Skeletal muscle satellite cell (primary cell): ENCODE measurements around the gene UROC1.

Experiments used
- H3K27me3 ChIP-seq: 2 replicates; pipeline ENCODE4 v1.7.0; 2013; ENCODE audit warnings: low read length; ENCODE audit not compliant: control insufficient read depth, insufficient read depth
- H3K36me3 ChIP-seq: 2 replicates; pipeline ENCODE4 v1.7.0; 2013; ENCODE audit warnings: mild to moderate bottlenecking, control low read depth, low read length; ENCODE audit not compliant: insufficient read depth
- H3K4me1 ChIP-seq: 2 replicates; pipeline ENCODE4 v1.7.0; 2013; ENCODE audit warnings: low read length; ENCODE audit not compliant: control insufficient read depth, insufficient read depth
- H3K4me2 ChIP-seq: 2 replicates; pipeline ENCODE4 v1.7.0; 2013; ENCODE audit warnings: mild to moderate bottlenecking, low read length
- H3K4me3 ChIP-seq: 2 replicates; pipeline ENCODE4 v1.7.0; 2013; ENCODE audit warnings: low read length
- H3K9ac ChIP-seq: 2 replicates; pipeline ENCODE4 v1.7.0; 2013; ENCODE audit warnings: mild to moderate bottlenecking, low read depth, low read length, moderate library complexity
- H3K9me3 ChIP-seq: replicated peaks from 2 replicates; pipeline ENCODE4 v1.7.0; 2013; ENCODE audit warnings: mild to moderate bottlenecking, control low read depth, low read length

The UROC1 gene

GRCh38 chr3:126508564-126508964, 9.0 kb downstream of the UROC1 start:
- H3K4me2 ChIP-seq: no peak overlapping the region
- no peaks in the 10 kb centered on the region for H3K9me3 ChIP-seq
- H3K4me3 ChIP-seq: no peak overlapping the region
- H3K4me1 ChIP-seq: peaks cover 8% of the 10 kb centered on the region
- no peak overlapping the region for H3K9ac ChIP-seq
- H3K27me3 ChIP-seq: peaks cover 22% of the 10 kb centered on the region
- H3K36me3 ChIP-seq: no peaks in the 10 kb centered on the region

GRCh38 chr3:126507886-126508285, 9.7 kb downstream of the UROC1 start:
- Histone ChIP-seq H3K9ac (no peak overlapping the region), H3K36me3 (no peaks in the 10 kb centered on the region), H3K27me3 (peaks cover 22% of the 10 kb centered on the region), H3K4me3 (no peak overlapping the region), H3K4me2 (no peak overlapping the region), H3K9me3 (no peaks in the 10 kb centered on the region), H3K4me1 (peaks cover 8% of the 10 kb centered on the region)

GRCh38 chr3:126503701-126504100, 13.9 kb downstream of the UROC1 start:
- no peak overlapping the region for H3K4me2 ChIP-seq
- H3K4me3 ChIP-seq: no peak overlapping the region
- H3K9me3 ChIP-seq: no peaks in the 10 kb centered on the region
- peaks cover 6% of the 10 kb centered on the region for H3K4me1 ChIP-seq
- H3K27me3 ChIP-seq: peaks cover 11% of the 10 kb centered on the region
- no peak overlapping the region for H3K9ac ChIP-seq
- H3K36me3 ChIP-seq: no peaks in the 10 kb centered on the region

GRCh38 chr3:126502656-126503055, 14.9 kb downstream of the UROC1 start:
- H3K36me3 ChIP-seq: no peaks in the 10 kb centered on the region
- H3K9me3 ChIP-seq: no peaks in the 10 kb centered on the region
- no peak overlapping the region for H3K4me3 ChIP-seq
- no peak overlapping the region for H3K9ac ChIP-seq
- H3K27me3 ChIP-seq: peaks cover 11% of the 10 kb centered on the region
- H3K4me1 ChIP-seq: no peaks in the 10 kb centered on the region
- H3K4me2 ChIP-seq: no peak overlapping the region

DNA sequence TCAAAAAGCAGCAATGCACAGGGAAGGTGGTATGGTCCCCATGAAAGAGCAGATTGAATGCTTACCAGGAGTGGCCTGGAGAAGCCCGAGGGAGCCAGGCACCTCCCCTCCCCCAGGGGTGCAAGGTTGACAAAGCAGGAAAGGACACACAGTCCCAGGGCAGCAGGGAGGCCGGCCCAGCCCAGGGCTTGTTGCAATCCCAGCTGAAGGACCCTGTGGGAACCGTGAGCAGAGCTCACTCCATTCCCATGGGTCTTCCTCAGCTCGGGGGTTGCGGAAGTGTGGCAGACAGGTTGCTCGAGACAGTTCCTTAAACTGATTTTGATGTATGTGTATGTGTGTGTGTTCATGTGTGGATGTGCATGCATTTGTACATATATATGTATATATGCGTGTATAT, 15.8 kb downstream of the UROC1 start:
- Histone ChIP-seq H3K9me3 (no peaks in the 10 kb centered on the region), H3K36me3 (no peaks in the 10 kb centered on the region), H3K4me2 (no peak overlapping the region), H3K4me1 (no peaks in the 10 kb centered on the region), H3K27me3 (peaks cover 15% of the 10 kb centered on the region), H3K4me3 (no peak overlapping the region), H3K9ac (no peak overlapping the region)

GRCh38 chr3:126501054-126501453, 16.5 kb downstream of the UROC1 start:
- H3K27me3 ChIP-seq: peaks cover 9% of the 10 kb centered on the region
- H3K4me2 ChIP-seq: no peak overlapping the region
- H3K9ac ChIP-seq: no peak overlapping the region
- H3K36me3 ChIP-seq: no peaks in the 10 kb centered on the region
- H3K4me1 ChIP-seq: no peaks in the 10 kb centered on the region
- H3K9me3 ChIP-seq: no peaks in the 10 kb centered on the region
- no peak overlapping the region for H3K4me3 ChIP-seq

DNA sequence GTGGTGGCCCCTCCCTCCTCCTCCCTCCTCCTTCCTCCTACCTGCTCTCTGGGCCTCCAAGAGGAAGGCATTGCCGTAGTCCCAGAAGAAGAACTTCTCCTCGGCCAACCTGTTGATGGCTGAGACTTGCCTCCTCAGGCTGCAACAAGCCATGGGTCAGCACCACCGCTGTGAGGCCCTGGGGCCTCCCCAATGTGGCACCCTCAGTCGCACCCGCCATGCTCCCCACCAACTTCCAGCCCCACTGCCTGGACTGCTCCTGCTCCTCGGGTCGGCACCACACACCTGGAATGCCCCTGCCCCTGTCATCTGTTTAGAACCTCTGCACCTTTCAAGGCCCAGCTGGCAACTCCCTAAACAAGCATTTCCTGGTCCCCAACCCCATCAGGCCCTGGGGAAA, 17.6 kb downstream of the UROC1 start:
- Histone ChIP-seq H3K4me1 (no peaks in the 10 kb centered on the region), H3K36me3 (no peaks in the 10 kb centered on the region), H3K9me3 (no peaks in the 10 kb centered on the region), H3K4me2 (no peak overlapping the region), H3K9ac (no peak overlapping the region), H3K27me3 (peaks cover 7% of the 10 kb centered on the region), H3K4me3 (no peak overlapping the region)

GRCh38 chr3:126499401-126499800, 18.2 kb downstream of the UROC1 start:
- Histone ChIP-seq H3K9ac (no peak overlapping the region), H3K9me3 (no peaks in the 10 kb centered on the region), H3K4me3 (no peak overlapping the region)

DNA sequence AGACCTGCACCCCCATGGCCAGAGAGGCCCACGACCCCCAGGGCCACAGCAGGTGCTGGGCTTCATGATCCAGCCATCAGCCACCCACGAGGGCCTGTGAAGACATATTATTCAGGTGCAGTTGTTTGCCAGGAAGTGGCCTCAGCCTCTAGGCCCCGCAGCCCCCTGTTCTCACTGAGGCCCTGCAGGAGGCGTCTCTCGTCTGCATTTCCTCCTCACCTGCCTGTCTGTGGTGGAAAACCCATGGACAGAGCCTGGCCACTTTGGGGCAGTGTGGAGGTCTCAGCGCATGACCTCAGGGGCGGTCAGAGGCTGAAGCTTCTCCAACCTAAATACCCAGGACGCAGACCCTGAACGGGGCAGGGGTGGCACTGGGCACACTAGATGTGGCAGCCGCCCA, 18.6 kb downstream of the UROC1 start:
- H3K9me3 ChIP-seq: no peaks in the 10 kb centered on the region

More at GRCh38 chr3:126499401-126499800, 18.2 kb downstream of the UROC1 start:
- H3K36me3 ChIP-seq: no peaks in the 10 kb centered on the region
- no peak overlapping the region for H3K4me2 ChIP-seq
- peaks cover 1% of the 10 kb centered on the region for H3K4me1 ChIP-seq
- peaks cover 7% of the 10 kb centered on the region for H3K27me3 ChIP-seq

DNA sequence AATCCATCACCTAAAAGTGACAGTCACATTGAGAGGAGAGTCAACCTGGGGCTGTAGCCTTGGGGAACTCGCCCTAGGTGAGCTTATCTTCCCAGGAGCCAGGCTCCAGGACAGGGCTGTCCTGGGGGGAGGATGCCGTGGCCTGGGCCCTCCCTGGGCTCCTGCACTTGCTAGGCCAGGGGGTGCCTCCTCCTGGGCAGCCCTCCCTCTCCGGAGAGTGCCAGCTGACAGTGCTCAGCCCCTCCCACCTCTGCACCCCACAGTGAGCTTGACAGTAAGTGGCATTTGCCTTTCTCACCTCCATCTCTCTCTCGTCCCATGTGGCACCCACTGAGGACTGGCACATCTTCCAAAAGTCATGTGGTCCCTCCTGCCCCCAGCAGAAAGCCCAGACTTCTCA, 19.1 kb downstream of the UROC1 start:
- no peaks in the 10 kb centered on the region for H3K36me3 ChIP-seq
- peaks cover 5% of the 10 kb centered on the region for H3K4me1 ChIP-seq
- no peak overlapping the region for H3K4me3 ChIP-seq
- no peaks in the 10 kb centered on the region for H3K9me3 ChIP-seq
- peaks cover 11% of the 10 kb centered on the region for H3K27me3 ChIP-seq
- no peak overlapping the region for H3K9ac ChIP-seq
- no peak overlapping the region for H3K4me2 ChIP-seq

More for the DNA sequence above, 18.6 kb downstream of the UROC1 start:
- H3K4me3 ChIP-seq: no peak overlapping the region
- no peaks in the 10 kb centered on the region for H3K36me3 ChIP-seq
- H3K27me3 ChIP-seq: peaks cover 7% of the 10 kb centered on the region
- no peak overlapping the region for H3K9ac ChIP-seq
- no peak overlapping the region for H3K4me2 ChIP-seq
- H3K4me1 ChIP-seq: peaks cover 5% of the 10 kb centered on the region

GRCh38 chr3:126497956-126498355, 19.6 kb downstream of the UROC1 start:
- Histone ChIP-seq H3K9me3 (no peaks in the 10 kb centered on the region), H3K27me3 (peaks cover 16% of the 10 kb centered on the region)

DNA sequence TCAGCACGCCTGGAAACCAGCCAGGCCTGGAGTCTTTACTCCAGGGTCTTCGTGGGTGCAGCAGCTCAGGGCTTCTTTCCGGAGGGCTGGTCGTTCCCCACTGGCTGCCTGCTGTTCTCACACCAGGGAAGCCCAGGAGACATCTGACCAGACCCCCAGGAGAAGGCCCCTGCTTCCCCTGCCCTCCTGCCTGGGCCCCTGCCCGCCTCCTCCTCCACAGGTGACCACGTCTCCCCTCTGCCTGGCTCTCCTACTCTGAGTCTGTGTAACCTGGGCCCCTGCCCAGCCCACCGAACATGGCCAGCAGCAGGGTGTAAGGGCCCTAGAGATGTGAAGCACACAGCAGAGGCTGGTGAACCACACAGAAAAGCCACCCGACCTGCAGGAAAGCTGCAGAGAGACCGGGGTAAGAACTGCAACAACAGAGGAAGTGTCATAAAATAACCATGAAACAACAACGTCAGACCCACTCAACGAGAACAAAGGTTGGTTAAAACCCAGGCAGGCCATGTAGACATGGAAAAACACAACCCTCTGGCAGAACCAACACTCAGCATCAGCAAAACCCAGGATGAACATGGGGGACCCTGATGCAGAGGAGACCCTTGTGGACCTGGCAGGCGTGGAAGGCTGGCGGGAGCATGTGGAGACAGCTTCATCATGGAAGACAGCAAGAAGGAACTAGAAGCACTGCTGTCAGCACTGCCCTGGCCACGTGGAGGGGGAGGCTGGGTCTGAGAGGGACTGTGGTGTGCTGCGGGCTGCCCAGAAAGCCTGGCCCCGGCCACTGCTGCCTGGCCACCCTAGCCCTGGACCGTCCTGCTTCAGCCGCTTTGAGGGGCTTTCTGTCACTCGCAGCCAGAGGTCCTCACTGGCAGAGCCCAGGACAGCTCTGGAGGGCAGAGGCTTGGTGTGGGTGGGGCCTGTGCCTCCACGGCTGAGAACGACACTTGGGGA, 20.4 kb downstream of the UROC1 start:
- Histone ChIP-seq H3K4me2 (no peak overlapping the region), H3K9ac (no peak overlapping the region), H3K36me3 (no peaks in the 10 kb centered on the region), H3K9me3 (no peaks in the 10 kb centered on the region), H3K27me3 (peaks cover 20% of the 10 kb centered on the region), H3K4me3 (no peak overlapping the region), H3K4me1 (peaks cover 5% of the 10 kb centered on the region)

More at GRCh38 chr3:126497956-126498355, 19.6 kb downstream of the UROC1 start:
- no peak overlapping the region for H3K4me3 ChIP-seq
- no peak overlapping the region for H3K9ac ChIP-seq
- no peaks in the 10 kb centered on the region for H3K36me3 ChIP-seq
- H3K4me1 ChIP-seq: peaks cover 5% of the 10 kb centered on the region
- no peak overlapping the region for H3K4me2 ChIP-seq
